DND-41 (cell line): ENCODE results near the gene FHIT.

Experiments used
- CTCF ChIP-seq: IDR thresholded peaks from 2 replicates; pipeline ENCODE4 v1.5.1; 2012; ENCODE audit warnings: borderline replicate concordance, low read length, moderate library complexity, mild to moderate bottlenecking; ENCODE audit not compliant: poor library complexity, severe bottlenecking; ENCODE audit errors: extremely low read depth
- EZH2 ChIP-seq: IDR thresholded peaks from 3 replicates; pipeline ENCODE4 v1.6.1; 2012; ENCODE audit warnings: borderline replicate concordance, low read depth, mild to moderate bottlenecking, moderate library complexity, low read length, inconsistent platforms; ENCODE audit not compliant: severe bottlenecking

GRCh38 chr3:61186030-61186429 lies 65.2 kb downstream of the FHIT start:
- TF ChIP-seq CTCF (no peak), EZH2 (no peak)
